ENCODE data around the gene NCOR1.

NCOR1 gene

GRCh38 chr17:16075949-16076348, 139.4 kb downstream of the NCOR1 start:
- no peak overlapping the region for H3K4me2 ChIP-seq (ENCODE audit: low read depth, low read length)
- TF ChIP-seq EZH2 (optimal IDR thresholded peaks at IDR 0.05; ENCODE audit: low read depth, low read length) (no peak), CTCF (IDR thresholded peaks at IDR 0.05; ENCODE audit: low read length) (no peak), EZH2phosphoT487 (IDR thresholded peaks at IDR 0.05; ENCODE audit: low read length) (no peak)
- H3K9me2 ChIP-seq (replicated peaks; ENCODE audit: insufficient read depth, low read length), result no peaks in the 10 kb centered on the region
- no peak overlapping the region for H3K4me3 ChIP-seq (ENCODE audit: low read length)
- no peak overlapping the region for H2AFZ ChIP-seq (ENCODE audit: low read length)
- peaks cover 15% of the 10 kb centered on the region for H3K36me3 ChIP-seq (replicated peaks; ENCODE audit: insufficient read depth, low read length)
- DNase-seq, result no peak
- H3K27me3 ChIP-seq (replicated peaks; ENCODE audit: insufficient read depth, low read length), result no peaks in the 10 kb centered on the region
- H4K20me1 ChIP-seq (ENCODE audit: insufficient read depth, low read length), result no peaks in the 10 kb centered on the region
- no peak overlapping the region for H3K9ac ChIP-seq (ENCODE audit: low read length)
- H3K9me3 ChIP-seq (replicated peaks; ENCODE audit: insufficient read depth, low read length), result no peaks in the 10 kb centered on the region
- H3F3A ChIP-seq (ENCODE audit: insufficient read depth, low read length), result no peaks in the 10 kb centered on the region
- no peaks in the 10 kb centered on the region for H3K4me1 ChIP-seq (ENCODE audit: low read length)
- no peaks in the 10 kb centered on the region for H3K79me2 ChIP-seq (ENCODE audit: low read length)
- H3K27ac ChIP-seq (ENCODE audit: low read length), result no peak overlapping the region

- no peaks in the 10 kb centered on the region for H3K27me3 ChIP-seq (replicated peaks; ENCODE audit: insufficient read depth, low read length)
- no peak overlapping the region for H3K9ac ChIP-seq (ENCODE audit: low read length)
- H3K4me2 ChIP-seq (ENCODE audit: low read depth, low read length), result no peak overlapping the region
- no peak for DNase-seq
- no peaks in the 10 kb centered on the region for H3K4me1 ChIP-seq (ENCODE audit: low read length)
- peaks cover 11% of the 10 kb centered on the region; the same call in 1 of the 2 replicates for H3K36me3 ChIP-seq (replicated peaks; ENCODE audit: insufficient read depth, low read length)
- H3K27ac ChIP-seq (ENCODE audit: low read length), result no peak overlapping the region
- H2AFZ ChIP-seq (ENCODE audit: low read length), result no peak overlapping the region
- TF ChIP-seq CTCF (IDR thresholded peaks at IDR 0.05; ENCODE audit: low read length), result no peak
- TF ChIP-seq EZH2phosphoT487 (IDR thresholded peaks at IDR 0.05; ENCODE audit: low read length), result no peak
- no peak for TF ChIP-seq EZH2 (optimal IDR thresholded peaks at IDR 0.05; ENCODE audit: low read depth, low read length)
- H3K9me3 ChIP-seq (replicated peaks; ENCODE audit: insufficient read depth, low read length), result no peaks in the 10 kb centered on the region
- no peaks in the 10 kb centered on the region for H4K20me1 ChIP-seq (ENCODE audit: insufficient read depth, low read length)
- H3K9me2 ChIP-seq (replicated peaks; ENCODE audit: insufficient read depth, low read length), result no peaks in the 10 kb centered on the region
- no peaks in the 10 kb centered on the region for H3K79me2 ChIP-seq (ENCODE audit: low read length)
- no peaks in the 10 kb centered on the region for H3F3A ChIP-seq (ENCODE audit: insufficient read depth, low read length)
- H3K4me3 ChIP-seq (ENCODE audit: low read length), result no peak overlapping the region
These were observed 140.9 kb downstream of the NCOR1 start for GRCh38 chr17:16074423-16074822.

- no peaks in the 10 kb centered on the region for H3K27me3 ChIP-seq (replicated peaks; ENCODE audit: insufficient read depth, low read length)
- H3K9me2 ChIP-seq (replicated peaks; ENCODE audit: insufficient read depth, low read length), result no peaks in the 10 kb centered on the region
- no peaks in the 10 kb centered on the region for H3K4me1 ChIP-seq (ENCODE audit: low read length)
- no peak overlapping the region for H3K4me2 ChIP-seq (ENCODE audit: low read depth, low read length)
- H3K36me3 ChIP-seq (replicated peaks; ENCODE audit: insufficient read depth, low read length), result peaks cover 11% of the 10 kb centered on the region; the same call in 1 of the 2 replicates
- no peak overlapping the region for H3K9ac ChIP-seq (ENCODE audit: low read length)
- no peak for TF ChIP-seq EZH2phosphoT487 (IDR thresholded peaks at IDR 0.05; ENCODE audit: low read length)
- no peak for TF ChIP-seq CTCF (IDR thresholded peaks at IDR 0.05; ENCODE audit: low read length)
- TF ChIP-seq EZH2 (optimal IDR thresholded peaks at IDR 0.05; ENCODE audit: low read depth, low read length), result no peak
- DNase-seq, result no peak
- H3K27ac ChIP-seq (ENCODE audit: low read length), result no peak overlapping the region
- H3K9me3 ChIP-seq (replicated peaks; ENCODE audit: insufficient read depth, low read length), result no peaks in the 10 kb centered on the region
- H2AFZ ChIP-seq (ENCODE audit: low read length), result no peak overlapping the region
- H3K79me2 ChIP-seq (ENCODE audit: low read length), result no peaks in the 10 kb centered on the region
- H3K4me3 ChIP-seq (ENCODE audit: low read length), result no peak overlapping the region
- H4K20me1 ChIP-seq (ENCODE audit: insufficient read depth, low read length), result no peaks in the 10 kb centered on the region
- H3F3A ChIP-seq (ENCODE audit: insufficient read depth, low read length), result no peaks in the 10 kb centered on the region
These were observed 141.5 kb downstream of the NCOR1 start for GRCh38 chr17:16073845-16074244.
